ENCODE results near the gene NRG3. TPM values are rescaled to one million over a fixed set of nuclear protein-coding genes. Genes with fewer than 3 reads are reported as not detected.
A peak's percentile ranks its signal among the peaks of the same experiment; 100 is the strongest.

NRG3 gene
- total RNA-seq, 1 donor from 2014 or later, result 2.6 TPM

DNA sequence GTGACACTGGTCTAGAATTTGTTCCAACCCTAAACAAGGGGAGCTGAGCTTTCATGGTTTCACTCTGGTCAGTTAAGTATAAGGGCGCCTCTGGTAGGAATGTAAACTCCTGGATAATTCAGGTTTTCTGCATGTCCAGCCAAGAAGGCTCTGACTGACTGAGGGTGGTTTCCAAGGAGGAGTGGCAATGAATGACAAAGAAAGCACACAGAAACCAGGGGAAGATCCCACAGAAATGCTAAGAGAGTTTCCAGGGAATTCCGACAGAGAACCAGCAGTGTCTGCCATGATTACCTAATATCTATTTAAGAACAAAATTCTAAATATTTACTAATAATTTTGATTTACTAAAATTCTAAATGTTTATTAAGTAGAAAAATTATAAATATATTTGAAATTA lies 27.3 kb upstream of the NRG3 start:
- H3K36me3 ChIP-seq, result no peaks in the 10 kb centered on the region
- no peak overlapping the region for H3K4me3 ChIP-seq
- no peaks in the 10 kb centered on the region for H3K4me1 ChIP-seq
- intact Hi-C loops (cut with DNase I), result no loop called here
- no peaks in the 10 kb centered on the region for H3K9me3 ChIP-seq
- H3K27me3 ChIP-seq (ENCODE audit: low read depth), result no peaks in the 10 kb centered on the region
- TF ChIP-seq CTCF (IDR thresholded peaks at IDR 0.05), result no peak
- ATAC-seq (no peak), DNase-seq (no peak)
- no peak overlapping the region for H3K27ac ChIP-seq

GRCh38 chr10:81848514-81848913 lies 26.5 kb upstream of the NRG3 start:
- TF ChIP-seq CTCF (IDR thresholded peaks at IDR 0.05), result no peak
- ATAC-seq, result peak in 1 of 2 donors; percentile 62
- H3K4me3 ChIP-seq, result no peak overlapping the region
- no peaks in the 10 kb centered on the region for H3K36me3 ChIP-seq
- no peak for DNase-seq
- H3K27ac ChIP-seq, result no peak overlapping the region
- H3K4me1 ChIP-seq, result no peaks in the 10 kb centered on the region
- H3K27me3 ChIP-seq (ENCODE audit: low read depth), result no peaks in the 10 kb centered on the region
- no peaks in the 10 kb centered on the region for H3K9me3 ChIP-seq
- intact Hi-C loops (cut with DNase I), result no loop called here

- no peaks in the 10 kb centered on the region for H3K27me3 ChIP-seq (ENCODE audit: low read depth)
- DNase-seq (no peak), ATAC-seq (no peak)
- no peaks in the 10 kb centered on the region for H3K4me1 ChIP-seq
- intact Hi-C loops (cut with DNase I), result no loop called here
- H3K9me3 ChIP-seq, result no peaks in the 10 kb centered on the region
- no peak for TF ChIP-seq CTCF (IDR thresholded peaks at IDR 0.05)
- H3K4me3 ChIP-seq, result no peak overlapping the region
- H3K36me3 ChIP-seq, result no peaks in the 10 kb centered on the region
- H3K27ac ChIP-seq, result no peak overlapping the region
Measured at GRCh38 chr10:81848931-81849330, 26.1 kb upstream of the NRG3 start.

DNA sequence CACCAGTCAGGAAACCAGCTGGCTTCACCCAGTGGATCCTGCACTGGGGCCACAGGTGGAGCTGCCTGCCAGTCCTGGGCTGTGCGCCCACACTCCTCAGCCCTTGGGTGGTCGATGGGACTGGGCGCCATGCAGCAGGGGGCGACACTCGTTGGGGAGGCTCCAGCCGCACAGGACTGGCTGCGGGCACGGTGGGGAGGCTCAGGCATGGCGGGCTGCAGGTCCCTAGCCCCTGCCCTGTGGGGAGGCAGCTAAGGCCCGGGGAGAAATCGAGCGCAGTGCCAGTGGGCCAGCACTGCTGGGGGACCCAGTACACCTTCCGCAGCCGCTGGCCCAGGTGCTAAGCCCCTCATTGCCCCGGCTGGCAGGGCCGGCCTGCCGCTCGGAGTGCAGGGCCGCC lies 12.4 kb upstream of the NRG3 start:
- ATAC-seq, result no peak
- intact Hi-C loops (cut with DNase I), result no loop called here
- H3K4me3 ChIP-seq, result no peak overlapping the region
- no peaks in the 10 kb centered on the region for H3K27me3 ChIP-seq (ENCODE audit: low read depth)
- no peaks in the 10 kb centered on the region for H3K4me1 ChIP-seq
- DNase-seq, result no peak
- no peak overlapping the region for H3K27ac ChIP-seq
- no peaks in the 10 kb centered on the region for H3K36me3 ChIP-seq
- no peaks in the 10 kb centered on the region for H3K9me3 ChIP-seq
- no peak for TF ChIP-seq CTCF (IDR thresholded peaks at IDR 0.05)

GRCh38 chr10:81863771-81864170 lies 11.2 kb upstream of the NRG3 start:
- no peak overlapping the region for H3K4me3 ChIP-seq
- no peaks in the 10 kb centered on the region for H3K9me3 ChIP-seq
- no peak for TF ChIP-seq CTCF (IDR thresholded peaks at IDR 0.05)
- H3K36me3 ChIP-seq, result no peaks in the 10 kb centered on the region
- no peaks in the 10 kb centered on the region for H3K4me1 ChIP-seq
- H3K27ac ChIP-seq, result no peak overlapping the region
- intact Hi-C loops (cut with DNase I), result no loop called here
- no peaks in the 10 kb centered on the region for H3K27me3 ChIP-seq (ENCODE audit: low read depth)
- DNase-seq (no peak), ATAC-seq (no peak)

DNA sequence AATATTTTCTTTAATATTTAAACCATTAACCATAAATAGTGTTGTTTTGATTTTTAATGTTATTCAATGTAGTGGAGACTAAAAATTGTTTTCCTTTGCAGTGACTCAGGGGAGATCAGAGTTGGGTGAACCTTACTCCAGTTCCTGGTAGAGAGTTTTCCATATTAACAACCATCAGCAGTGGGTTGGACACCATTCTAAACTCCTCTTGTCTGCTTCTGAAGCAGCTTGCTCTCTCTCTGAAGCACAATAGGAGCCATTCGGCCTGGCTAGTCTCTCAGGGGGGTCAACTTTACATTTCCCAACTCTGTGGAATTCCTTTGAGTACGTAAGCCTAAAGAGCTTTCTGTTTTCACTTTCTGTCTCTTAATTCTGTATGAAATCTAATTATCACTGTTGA lies 9.4 kb upstream of the NRG3 start:
- Histone ChIP-seq H3K27ac (no peak overlapping the region), H3K9me3 (no peaks in the 10 kb centered on the region), H3K36me3 (no peaks in the 10 kb centered on the region), H3K27me3 (ENCODE audit: low read depth) (no peaks in the 10 kb centered on the region), H3K4me1 (no peaks in the 10 kb centered on the region), H3K4me3 (no peak overlapping the region)
- no peak for TF ChIP-seq CTCF (IDR thresholded peaks at IDR 0.05)
- ATAC-seq (no peak), DNase-seq (no peak)
- intact Hi-C loops (cut with DNase I), result no loop called here
